Epithelial cell of esophagus (primary cell): Measurements from ENCODE around the gene DOCK8.

ENCODE experiments used
- DNase-seq: peaks from one replicate; pipeline ENCODE4 v3.0.0; 2010; ENCODE audit warnings: low read depth
- H3K4me3 ChIP-seq: 2 replicates; pipeline ENCODE4 v1.5.1; 2011; ENCODE audit warnings: mild to moderate bottlenecking, low read length, control low read depth
- CTCF ChIP-seq: IDR thresholded peaks from 2 replicates; pipeline ENCODE4 v1.5.1; 2011; ENCODE audit warnings: low read depth, mild to moderate bottlenecking, low read length, control low read depth, inconsistent platforms; ENCODE audit not compliant: insufficient read depth; ENCODE audit errors: missing control alignments

The DOCK8 gene

DNA sequence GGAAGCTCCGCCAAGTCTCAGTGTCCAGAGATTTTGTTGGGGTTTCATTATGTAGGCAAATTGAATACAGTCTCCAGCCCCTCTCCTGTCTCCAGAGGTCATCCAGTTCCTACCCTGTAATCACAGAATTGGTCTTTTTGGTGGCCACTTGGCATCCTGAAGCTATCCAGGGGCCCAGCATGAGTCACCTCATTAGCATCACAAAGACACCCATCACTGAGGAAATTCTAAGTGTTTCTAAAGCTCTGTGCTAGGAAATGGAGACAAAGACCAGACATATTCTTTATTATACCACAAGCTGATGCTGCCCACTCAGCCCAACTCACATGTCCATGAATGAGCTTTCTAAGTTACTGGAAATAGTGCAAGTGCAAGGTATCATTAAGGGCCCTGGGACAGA lies 229.9 kb downstream of the DOCK8 start:
- peak; percentile 52 for DNase-seq
- H3K4me3 ChIP-seq = no peak overlapping the region
- no peak for TF ChIP-seq CTCF

DNA sequence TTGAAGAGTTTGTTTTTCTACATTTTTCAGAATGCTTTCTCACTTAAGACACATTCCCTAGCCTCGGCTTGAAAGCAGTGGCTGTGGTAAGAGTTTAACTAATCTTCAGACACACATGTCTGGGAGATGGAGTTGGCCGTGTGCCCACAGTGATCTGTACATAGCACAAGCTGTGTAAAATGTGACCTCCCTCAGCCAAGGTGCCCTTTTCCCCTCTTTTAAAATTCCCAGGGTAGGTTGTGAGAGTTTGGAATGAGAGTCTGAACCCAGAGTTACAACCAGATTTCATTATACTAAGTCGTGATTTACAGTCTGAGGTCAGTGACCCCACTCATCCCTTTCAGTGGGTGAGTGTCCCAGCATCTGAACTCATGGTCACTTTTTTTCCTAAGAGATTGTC lies 230.4 kb downstream of the DOCK8 start:
- H3K4me3 ChIP-seq = no peak overlapping the region
- no peak for TF ChIP-seq CTCF
- DNase-seq = peak; percentile 57

DNA sequence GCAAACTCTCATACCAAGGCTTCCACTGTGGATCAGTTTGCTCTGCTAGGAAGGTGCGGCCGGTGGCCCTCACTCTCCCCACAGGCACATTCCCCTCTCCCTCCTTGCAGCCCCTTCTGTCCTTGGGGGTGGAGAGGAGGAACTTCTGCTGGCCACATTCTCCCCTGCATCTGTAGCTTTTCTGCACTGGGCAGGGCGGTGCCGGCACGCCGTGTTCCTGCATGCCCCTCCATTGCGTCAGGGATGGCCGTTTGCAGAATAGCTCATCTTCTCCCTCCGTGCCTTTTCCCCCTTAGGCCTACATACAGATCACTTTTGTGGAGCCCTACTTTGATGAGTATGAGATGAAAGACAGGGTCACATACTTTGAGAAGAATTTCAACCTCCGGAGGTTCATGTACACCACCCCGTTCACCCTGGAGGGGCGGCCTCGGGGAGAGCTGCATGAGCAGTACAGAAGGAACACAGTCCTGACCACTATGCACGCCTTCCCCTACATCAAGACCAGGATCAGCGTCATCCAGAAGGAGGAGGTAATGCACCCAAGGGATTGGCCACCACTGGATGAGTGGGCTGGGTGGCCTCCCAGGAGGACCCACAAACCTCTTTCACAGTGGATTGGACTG lies 231.5 kb downstream of the DOCK8 start:
- TF ChIP-seq CTCF = no peak
- H3K4me3 ChIP-seq = no peak overlapping the region
- DNase-seq = peak; percentile 88

DNA sequence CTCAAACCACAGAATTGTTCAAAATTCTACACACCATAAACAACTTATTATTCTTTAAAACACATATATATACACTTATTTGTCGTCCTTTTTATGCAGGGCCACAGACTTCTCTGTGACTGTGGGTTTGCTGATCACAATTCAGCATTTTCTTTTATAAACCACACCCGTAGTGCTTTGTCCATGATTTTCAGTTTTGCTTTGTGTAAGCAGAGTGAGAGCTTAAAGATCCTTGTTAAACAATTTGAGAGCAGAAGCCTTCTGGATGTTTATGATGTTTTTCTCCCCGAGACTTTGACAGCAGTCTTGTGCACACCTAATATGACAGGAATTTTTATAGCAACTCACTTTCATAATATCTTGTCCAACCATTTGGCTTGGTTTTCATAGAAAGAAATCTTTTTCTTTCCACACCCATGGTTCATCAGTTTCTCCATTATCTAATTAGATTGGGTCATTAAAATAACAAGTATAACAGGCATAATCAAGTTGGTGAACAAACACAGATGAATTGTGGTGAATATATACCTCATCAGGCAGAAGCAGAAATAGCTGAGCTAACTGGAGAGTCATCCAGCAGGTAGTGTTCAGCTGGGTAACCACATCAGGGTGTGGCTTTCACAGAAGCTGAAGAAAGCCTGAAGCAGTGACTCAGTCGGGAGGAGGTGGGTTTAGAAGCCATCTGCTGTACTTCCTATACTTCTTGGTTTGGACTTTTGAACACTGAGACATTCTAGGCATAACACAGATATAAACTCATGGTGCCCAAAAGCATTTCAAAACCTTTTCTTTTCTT lies 232.8 kb downstream of the DOCK8 start:
- no peak overlapping the region for H3K4me3 ChIP-seq
- DNase-seq = peak; percentile 98
- no peak for TF ChIP-seq CTCF

DNA sequence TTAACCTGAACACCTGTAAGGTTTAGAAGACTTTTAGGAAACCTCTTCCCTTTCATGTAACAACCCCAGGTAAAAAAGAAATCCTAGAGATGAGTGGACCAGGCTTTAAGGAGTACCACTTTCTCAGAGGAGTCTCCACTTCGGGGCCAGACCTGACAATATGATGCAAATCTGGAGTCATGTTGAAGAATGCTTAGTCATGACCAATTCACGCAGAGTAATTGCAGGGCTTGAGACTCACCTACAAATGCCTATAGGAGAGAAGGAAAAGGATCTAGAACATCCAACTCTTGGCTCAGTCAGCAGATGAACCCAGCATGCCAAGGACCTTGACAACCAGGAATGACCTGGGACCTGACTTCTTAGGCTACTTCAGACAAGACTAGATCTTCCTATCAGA lies 235.4 kb downstream of the DOCK8 start:
- no peak for TF ChIP-seq CTCF
- H3K4me3 ChIP-seq = no peak overlapping the region
- peak; percentile 62 for DNase-seq

- H3K4me3 ChIP-seq = no peak overlapping the region
- no peak for TF ChIP-seq CTCF
- DNase-seq = no peak
Measured at GRCh38 chr9:450561-450960, 235.9 kb downstream of the DOCK8 start.
